HL-60 (cell line): Measurements from ENCODE around the gene SERPINF2.
"Not testable (repeated sequence)": the region's sequence is repeated elsewhere in the genome, so short reads cannot be mapped to it uniquely, and the experiment has no call there.

Experiments
- GABPA ChIP-seq: IDR thresholded peaks from 2 replicates; pipeline ENCODE4 v1.6.1; 2012; ENCODE audit warnings: low read depth
- POLR2AphosphoS5 ChIP-seq: IDR thresholded peaks from 2 replicates; pipeline ENCODE4 v1.6.1; 2012; ENCODE audit warnings: low read depth
- TF ChIP-seq, protein P1 (sequence below): IDR thresholded peaks from one replicate; pipeline ENCODE4 v1.5.1; 2011; ENCODE audit warnings: low read length, control low read depth, inconsistent platforms; ENCODE audit not compliant: insufficient read depth
- TF ChIP-seq, protein P2 (sequence below): IDR thresholded peaks from 2 replicates; pipeline ENCODE4 v1.6.1; 2012; ENCODE audit warnings: low read depth; ENCODE audit not compliant: insufficient replicate concordance

DNA sequence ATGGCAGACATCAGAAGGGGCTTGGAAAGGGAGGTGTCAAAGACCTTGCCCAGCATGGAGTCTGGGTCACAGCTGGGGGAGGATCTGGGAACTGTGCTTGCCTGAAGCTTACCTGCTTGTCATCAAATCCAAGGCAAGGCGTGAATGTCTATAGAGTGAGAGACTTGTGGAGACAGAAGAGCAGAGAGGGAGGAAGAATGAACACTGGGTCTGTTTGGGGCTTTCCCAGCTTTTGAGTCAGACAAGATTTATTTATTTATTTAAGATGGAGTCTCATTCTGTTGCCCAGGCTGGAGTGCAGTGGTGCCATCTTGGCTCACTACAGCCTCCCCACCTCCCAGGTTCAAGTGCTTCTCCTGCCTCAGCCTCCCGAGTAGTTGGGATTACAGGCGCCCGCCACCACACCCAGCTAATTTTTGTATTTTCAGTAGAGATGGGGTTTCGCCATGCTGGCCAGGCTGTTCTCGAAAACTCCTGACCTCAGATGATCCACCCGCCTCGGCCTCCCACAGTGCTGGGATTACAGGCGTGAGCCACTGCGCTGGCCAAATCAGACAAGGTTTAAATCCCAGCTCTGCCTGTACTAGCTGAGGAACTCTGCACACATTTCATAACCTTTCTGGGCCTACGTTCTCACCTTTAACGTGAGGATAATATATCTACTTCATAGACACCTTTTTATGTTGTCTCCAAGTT lies 30.5 kb downstream of the SERPINF2 start:
- TF ChIP-seq, protein P1, sequence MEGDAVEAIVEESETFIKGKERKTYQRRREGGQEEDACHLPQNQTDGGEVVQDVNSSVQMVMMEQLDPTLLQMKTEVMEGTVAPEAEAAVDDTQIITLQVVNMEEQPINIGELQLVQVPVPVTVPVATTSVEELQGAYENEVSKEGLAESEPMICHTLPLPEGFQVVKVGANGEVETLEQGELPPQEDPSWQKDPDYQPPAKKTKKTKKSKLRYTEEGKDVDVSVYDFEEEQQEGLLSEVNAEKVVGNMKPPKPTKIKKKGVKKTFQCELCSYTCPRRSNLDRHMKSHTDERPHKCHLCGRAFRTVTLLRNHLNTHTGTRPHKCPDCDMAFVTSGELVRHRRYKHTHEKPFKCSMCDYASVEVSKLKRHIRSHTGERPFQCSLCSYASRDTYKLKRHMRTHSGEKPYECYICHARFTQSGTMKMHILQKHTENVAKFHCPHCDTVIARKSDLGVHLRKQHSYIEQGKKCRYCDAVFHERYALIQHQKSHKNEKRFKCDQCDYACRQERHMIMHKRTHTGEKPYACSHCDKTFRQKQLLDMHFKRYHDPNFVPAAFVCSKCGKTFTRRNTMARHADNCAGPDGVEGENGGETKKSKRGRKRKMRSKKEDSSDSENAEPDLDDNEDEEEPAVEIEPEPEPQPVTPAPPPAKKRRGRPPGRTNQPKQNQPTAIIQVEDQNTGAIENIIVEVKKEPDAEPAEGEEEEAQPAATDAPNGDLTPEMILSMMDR: not testable (repeated sequence)
- TF ChIP-seq, protein P2, sequence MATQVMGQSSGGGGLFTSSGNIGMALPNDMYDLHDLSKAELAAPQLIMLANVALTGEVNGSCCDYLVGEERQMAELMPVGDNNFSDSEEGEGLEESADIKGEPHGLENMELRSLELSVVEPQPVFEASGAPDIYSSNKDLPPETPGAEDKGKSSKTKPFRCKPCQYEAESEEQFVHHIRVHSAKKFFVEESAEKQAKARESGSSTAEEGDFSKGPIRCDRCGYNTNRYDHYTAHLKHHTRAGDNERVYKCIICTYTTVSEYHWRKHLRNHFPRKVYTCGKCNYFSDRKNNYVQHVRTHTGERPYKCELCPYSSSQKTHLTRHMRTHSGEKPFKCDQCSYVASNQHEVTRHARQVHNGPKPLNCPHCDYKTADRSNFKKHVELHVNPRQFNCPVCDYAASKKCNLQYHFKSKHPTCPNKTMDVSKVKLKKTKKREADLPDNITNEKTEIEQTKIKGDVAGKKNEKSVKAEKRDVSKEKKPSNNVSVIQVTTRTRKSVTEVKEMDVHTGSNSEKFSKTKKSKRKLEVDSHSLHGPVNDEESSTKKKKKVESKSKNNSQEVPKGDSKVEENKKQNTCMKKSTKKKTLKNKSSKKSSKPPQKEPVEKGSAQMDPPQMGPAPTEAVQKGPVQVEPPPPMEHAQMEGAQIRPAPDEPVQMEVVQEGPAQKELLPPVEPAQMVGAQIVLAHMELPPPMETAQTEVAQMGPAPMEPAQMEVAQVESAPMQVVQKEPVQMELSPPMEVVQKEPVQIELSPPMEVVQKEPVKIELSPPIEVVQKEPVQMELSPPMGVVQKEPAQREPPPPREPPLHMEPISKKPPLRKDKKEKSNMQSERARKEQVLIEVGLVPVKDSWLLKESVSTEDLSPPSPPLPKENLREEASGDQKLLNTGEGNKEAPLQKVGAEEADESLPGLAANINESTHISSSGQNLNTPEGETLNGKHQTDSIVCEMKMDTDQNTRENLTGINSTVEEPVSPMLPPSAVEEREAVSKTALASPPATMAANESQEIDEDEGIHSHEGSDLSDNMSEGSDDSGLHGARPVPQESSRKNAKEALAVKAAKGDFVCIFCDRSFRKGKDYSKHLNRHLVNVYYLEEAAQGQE: not testable (repeated sequence)
- TF ChIP-seq POLR2AphosphoS5, GABPA: not testable (repeated sequence)
